T-helper 17 cell (primary cell): ENCODE measurements around the gene LEFTY2. TPM values are rescaled to one million over a fixed set of nuclear protein-coding genes. Genes with fewer than 3 reads are reported as not detected.
"Not testable (repeated sequence)": the region's sequence is repeated elsewhere in the genome, so short reads cannot be mapped to it uniquely, and the experiment has no call there.

Source experiments
- ATAC-seq: fragments of 150-1000 bp; cut with Tn5 transposase; 2 replicates; pipeline ENCODE4 v1.10.0; 2021; ENCODE audit warnings: mild to moderate bottlenecking, moderate library complexity
- DNase-seq, 3 donors: peaks; one replicate each; pipeline versions ENCODE4 v3.0.0 to v3.0.0-alpha.2; 2020 to 2021
- H3K9me3 ChIP-seq: one replicate; pipeline ENCODE4 v1.7.0; 2013; ENCODE audit warnings: low read length, mild to moderate bottlenecking; ENCODE audit not compliant: control insufficient read depth, poor library complexity, severe bottlenecking
- H3K27ac Mint-ChIP-seq: one replicate; pipeline ENCODE4 v1.8.0; 2022; ENCODE audit warnings: mild to moderate bottlenecking, moderate library complexity, mixed read lengths
- H3K27me3 Mint-ChIP-seq: one replicate; pipeline ENCODE4 v1.8.0; 2022; ENCODE audit warnings: mixed read lengths
- H3K36me3 Mint-ChIP-seq: one replicate; pipeline ENCODE4 v1.8.0; 2022; ENCODE audit warnings: low read depth, mixed read lengths
- H3K4me1 Mint-ChIP-seq: one replicate; pipeline ENCODE4 v1.8.0; 2022; ENCODE audit warnings: mild to moderate bottlenecking, mixed read lengths
- H3K4me3 Mint-ChIP-seq: one replicate; pipeline ENCODE4 v1.8.0; 2022; ENCODE audit warnings: mild to moderate bottlenecking, moderate library complexity, mixed read lengths
- total RNA-seq, 4 donors: library from RNA in 2 of 4; stranded (reverse) in 2 of 4; gene quantifications; one replicate each; pipeline ENCODE4 v1.2.3 and lab custom pipeline; 2022 to 2026

Gene LEFTY2
- total RNA-seq, 2 donors from 2014 or later, result not detected

GRCh38 chr1:225897595-225898514, 43.2 kb downstream of the LEFTY2 start:
- ATAC-seq (peak; percentile 53), DNase-seq (peak in 1 of 3 donors; percentile 21)
- H3K4me3 Mint-ChIP-seq, result peak overlapping the region; percentile 86
- peak overlapping the region; percentile 98 for H3K27ac Mint-ChIP-seq
- no peaks in the 10 kb centered on the region for H3K9me3 ChIP-seq
- no peaks in the 10 kb centered on the region for H3K27me3 Mint-ChIP-seq
- peaks cover 32% of the 10 kb centered on the region for H3K4me1 Mint-ChIP-seq
- no peaks in the 10 kb centered on the region for H3K36me3 Mint-ChIP-seq

GRCh38 chr1:225896937-225897549, 44.0 kb downstream of the LEFTY2 start:
- DNase-seq (peak; percentile 31 to 57 (median 53)), ATAC-seq (peak; percentile 97)
- Mint-ChIP-seq H3K4me3 (peak overlapping the region; percentile 86), H3K27ac (peak overlapping the region; percentile 98), H3K27me3 (no peaks in the 10 kb centered on the region), H3K4me1 (peaks cover 32% of the 10 kb centered on the region), H3K36me3 (no peaks in the 10 kb centered on the region)
- no peaks in the 10 kb centered on the region for H3K9me3 ChIP-seq

- H3K4me1 Mint-ChIP-seq, result peaks cover 34% of the 10 kb centered on the region
Measured at GRCh38 chr1:225896494-225896893, 44.5 kb downstream of the LEFTY2 start.

GRCh38 chr1:225892307-225892706, 48.7 kb downstream of the LEFTY2 start:
- H3K36me3 Mint-ChIP-seq, result no peaks in the 10 kb centered on the region
- no peaks in the 10 kb centered on the region for H3K9me3 ChIP-seq
- no peak overlapping the region for H3K27ac Mint-ChIP-seq
- ATAC-seq, result no peak
- peaks cover 22% of the 10 kb centered on the region for H3K4me1 Mint-ChIP-seq
- H3K27me3 Mint-ChIP-seq, result no peaks in the 10 kb centered on the region
- no peak for DNase-seq
- H3K4me3 Mint-ChIP-seq, result no peak overlapping the region

More at GRCh38 chr1:225896494-225896893, 44.5 kb downstream of the LEFTY2 start:
- ATAC-seq (no peak), DNase-seq (no peak)
- H3K9me3 ChIP-seq, result no peaks in the 10 kb centered on the region
- Mint-ChIP-seq H3K27me3 (no peaks in the 10 kb centered on the region), H3K4me3 (peak overlapping the region; percentile 86), H3K36me3 (no peaks in the 10 kb centered on the region), H3K27ac (peak overlapping the region; percentile 98)

- ATAC-seq (no peak), DNase-seq (no peak)
- Mint-ChIP-seq H3K36me3 (no peaks in the 10 kb centered on the region), H3K4me1 (peaks cover 13% of the 10 kb centered on the region), H3K27ac (no peak overlapping the region), H3K4me3 (no peak overlapping the region), H3K27me3 (no peaks in the 10 kb centered on the region)
- H3K9me3 ChIP-seq, result no peaks in the 10 kb centered on the region
Measured at GRCh38 chr1:225891229-225891972, 49.6 kb downstream of the LEFTY2 start.

GRCh38 chr1:225890346-225891228, 50.4 kb downstream of the LEFTY2 start:
- DNase-seq, result no peak
- no peaks in the 10 kb centered on the region for H3K27me3 Mint-ChIP-seq
- H3K4me1 Mint-ChIP-seq, result peaks cover 12% of the 10 kb centered on the region
- H3K9me3 ChIP-seq, result no peaks in the 10 kb centered on the region
- no peak overlapping the region for H3K4me3 Mint-ChIP-seq
- H3K27ac Mint-ChIP-seq, result no peak overlapping the region
- H3K36me3 Mint-ChIP-seq, result no peaks in the 10 kb centered on the region
- no peak for ATAC-seq

GRCh38 chr1:225889743-225890142, 51.3 kb downstream of the LEFTY2 start:
- Mint-ChIP-seq H3K4me3 (no peak overlapping the region), H3K4me1 (peaks cover 12% of the 10 kb centered on the region), H3K27ac (no peak overlapping the region), H3K27me3 (no peaks in the 10 kb centered on the region), H3K36me3 (no peaks in the 10 kb centered on the region)
- no peaks in the 10 kb centered on the region for H3K9me3 ChIP-seq
- DNase-seq (no peak), ATAC-seq (no peak)

- no peak for ATAC-seq
- Mint-ChIP-seq H3K4me3 (no peak within 1 kb of the TSS), H3K4me1 (peaks cover 13% of the 10 kb centered on the region), H3K27me3 (no peaks in the 10 kb centered on the region), H3K36me3 (no peaks in the 10 kb centered on the region), H3K27ac (no peak within 1 kb of the TSS)
- DNase-seq, result no peak
- no peaks in the 10 kb centered on the region for H3K9me3 ChIP-seq
Measured at GRCh38 chr1:225888898-225889601, 52.0 kb downstream of the LEFTY2 start, which contains the start of gene LEFTY1. Gene LEFTY1, minus strand, starts transcription at chr1:225889146. Its CDS starts 80 bp downstream, at chr1:225889066.

GRCh38 chr1:225888289-225888897, 52.6 kb downstream of the LEFTY2 start:
- ATAC-seq, result no peak
- H3K36me3 Mint-ChIP-seq, result no peaks in the 10 kb centered on the region
- peaks cover 18% of the 10 kb centered on the region for H3K4me1 Mint-ChIP-seq
- no peaks in the 10 kb centered on the region for H3K27me3 Mint-ChIP-seq
- no peaks in the 10 kb centered on the region for H3K9me3 ChIP-seq
- no peak overlapping the region for H3K4me3 Mint-ChIP-seq
- no peak overlapping the region for H3K27ac Mint-ChIP-seq
- DNase-seq, result no peak

GRCh38 chr1:225887554-225888288, 53.3 kb downstream of the LEFTY2 start:
- not testable (repeated sequence) for ATAC-seq, H3K27me3 Mint-ChIP-seq, H3K9me3 ChIP-seq, H3K36me3 Mint-ChIP-seq, H3K4me3 Mint-ChIP-seq, DNase-seq, H3K27ac Mint-ChIP-seq
- H3K4me1 Mint-ChIP-seq, result peaks cover 21% of the 10 kb centered on the region

- Mint-ChIP-seq H3K27ac (no peak overlapping the region), H3K4me3 (no peak overlapping the region), H3K27me3 (no peaks in the 10 kb centered on the region), H3K36me3 (no peaks in the 10 kb centered on the region), H3K4me1 (peaks cover 21% of the 10 kb centered on the region)
- no peaks in the 10 kb centered on the region for H3K9me3 ChIP-seq
- ATAC-seq (no peak), DNase-seq (no peak)
Measured at GRCh38 chr1:225887030-225887314, 54.0 kb downstream of the LEFTY2 start.
